HG03565 (cell line): ENCODE measurements around the gene CACNA2D3.

Experiments
- ATAC-seq: cut with Tn5 transposase; IDR thresholded peaks from one replicate; pipeline ENCODE4 v1.9.1; 2021; ENCODE audit warnings: mild to moderate bottlenecking, moderate library complexity; ENCODE audit not compliant: unreplicated experiment

CACNA2D3 gene

DNA sequence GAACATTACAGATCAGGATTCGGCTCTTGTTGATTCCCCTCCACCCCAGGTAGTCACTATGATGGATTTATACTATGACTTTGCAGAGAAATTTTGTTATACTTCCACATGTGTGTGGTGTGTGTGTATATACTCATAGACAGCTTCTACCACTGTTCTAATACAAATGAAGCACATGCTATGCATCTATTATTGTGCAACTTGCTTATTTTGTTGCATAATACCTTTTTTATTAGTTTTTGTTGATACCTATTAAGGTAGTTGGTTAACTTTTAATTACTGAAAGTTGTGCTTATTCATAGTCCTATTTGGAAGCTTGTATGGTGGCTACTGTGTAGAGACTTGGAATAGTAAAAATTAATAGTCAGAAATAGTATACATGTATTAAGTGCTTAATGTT lies 140.6 kb downstream of the CACNA2D3 start:
- no peak for ATAC-seq

DNA sequence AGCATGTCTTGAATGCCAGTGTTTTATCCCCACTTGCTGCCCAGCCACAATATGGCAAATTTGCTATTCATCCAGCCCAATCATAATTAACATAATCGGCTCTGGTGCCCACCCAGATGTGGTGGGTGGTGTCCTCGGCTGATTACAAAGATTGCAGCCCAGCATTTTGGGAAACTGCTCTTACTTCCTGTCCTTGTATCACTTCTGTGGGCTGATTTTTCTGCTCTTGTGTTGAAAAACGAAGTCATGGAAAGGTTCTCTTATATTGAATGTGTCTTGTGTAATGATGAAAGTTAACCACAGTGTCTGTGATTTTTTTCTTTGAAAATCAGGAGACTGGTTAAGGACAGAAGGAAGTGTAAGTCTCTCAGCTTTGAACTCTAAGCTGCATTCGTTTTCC lies 141.7 kb downstream of the CACNA2D3 start:
- ATAC-seq, result no peak

DNA sequence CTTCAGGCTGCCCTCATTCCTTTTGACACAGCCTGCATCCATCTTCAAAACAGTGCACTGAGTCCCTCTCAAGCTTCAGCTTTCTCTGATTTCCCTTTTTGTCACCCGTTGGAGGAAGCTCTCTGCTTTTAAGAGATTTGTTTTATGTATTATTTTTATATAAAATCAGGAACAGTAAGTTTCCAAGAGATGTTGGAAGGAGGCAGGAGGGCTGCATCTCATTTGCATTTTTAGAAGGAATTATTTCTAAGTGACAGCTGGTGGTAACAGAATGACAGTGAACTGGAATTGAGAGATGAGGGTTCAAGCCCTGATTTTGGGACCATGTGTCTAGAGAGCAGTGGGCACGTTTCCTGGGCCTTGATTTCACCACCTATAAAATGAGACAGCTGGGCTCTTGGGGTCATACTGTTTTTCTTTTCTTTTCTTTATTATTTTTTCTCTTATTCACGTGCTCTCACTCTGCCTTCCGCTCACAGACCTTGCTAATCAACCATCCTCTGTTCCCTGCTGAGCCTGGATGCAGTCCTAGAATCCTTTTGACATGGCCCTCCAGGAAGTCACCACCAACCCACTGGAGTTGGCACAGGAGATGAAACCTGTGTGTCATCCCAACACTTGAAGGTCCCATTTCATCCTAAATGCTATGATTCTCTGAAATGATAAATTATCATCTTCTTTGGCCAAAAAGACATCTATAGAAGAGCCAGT lies 148.6 kb downstream of the CACNA2D3 start:
- no peak for ATAC-seq

DNA sequence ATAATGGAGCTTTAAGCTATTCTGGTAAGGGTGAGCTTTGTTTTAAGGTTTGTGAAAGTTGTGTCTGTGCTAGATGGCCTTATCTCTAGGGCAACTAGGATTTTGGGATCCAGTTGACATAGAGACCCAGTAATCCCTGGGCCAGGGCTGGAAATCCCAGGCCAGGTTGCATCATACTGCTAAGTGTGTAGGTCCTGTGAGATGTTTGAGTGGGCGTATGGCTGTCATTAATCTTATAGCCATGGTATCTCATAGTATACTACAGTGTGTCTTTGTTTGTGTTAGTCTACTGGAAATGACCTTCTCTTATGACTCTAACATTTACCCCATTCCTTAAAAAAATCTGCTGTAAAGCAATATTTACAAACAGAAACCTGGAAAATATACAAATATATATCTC lies 151.4 kb downstream of the CACNA2D3 start:
- ATAC-seq, result no peak

DNA sequence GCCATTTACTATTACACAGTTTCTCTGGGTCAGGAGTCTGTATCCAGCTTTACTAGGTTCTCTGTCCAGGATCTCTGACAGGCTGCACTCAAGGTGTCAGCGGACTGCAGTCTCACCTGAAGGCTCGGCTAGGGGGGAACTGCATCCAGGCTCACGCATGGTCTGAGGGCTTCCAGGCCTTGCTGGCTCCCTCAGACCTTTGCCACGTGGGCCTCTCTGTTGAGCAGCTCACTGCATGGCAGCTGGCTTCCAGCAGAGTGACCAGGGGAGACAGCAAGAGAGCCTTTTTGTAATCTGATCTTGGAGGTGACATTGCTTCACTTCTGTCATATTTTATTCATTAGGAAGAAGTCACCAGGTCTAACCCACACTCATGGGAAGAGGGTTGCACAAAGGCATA lies 152.3 kb downstream of the CACNA2D3 start:
- ATAC-seq, result no peak

DNA sequence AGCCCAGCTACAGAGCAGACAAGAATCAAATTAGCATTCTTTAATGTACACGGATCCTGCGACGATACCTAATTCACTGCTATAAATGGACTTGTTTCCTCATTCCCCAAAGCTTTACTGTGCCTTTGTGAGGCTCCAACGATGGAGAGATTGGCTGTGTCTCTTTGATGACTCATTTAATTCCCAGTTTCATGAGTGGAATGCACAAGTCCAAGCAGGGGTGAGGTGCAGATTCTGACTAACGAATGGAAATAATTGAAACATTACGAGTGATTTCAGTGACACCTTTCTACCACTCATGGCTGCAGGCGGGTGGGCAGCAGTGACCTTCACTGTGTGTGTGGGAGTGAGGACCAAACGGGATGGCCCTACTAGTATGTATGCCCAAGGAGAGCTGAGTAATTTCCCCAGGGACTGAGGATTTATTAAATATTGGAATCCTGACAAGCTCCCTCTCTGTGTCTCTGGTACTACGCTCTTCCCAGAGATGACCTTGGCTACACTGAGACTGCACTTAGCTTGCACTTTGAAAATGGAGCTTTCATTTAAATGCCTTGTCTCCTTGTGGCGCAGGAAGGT lies 156.7 kb downstream of the CACNA2D3 start:
- no peak for ATAC-seq

DNA sequence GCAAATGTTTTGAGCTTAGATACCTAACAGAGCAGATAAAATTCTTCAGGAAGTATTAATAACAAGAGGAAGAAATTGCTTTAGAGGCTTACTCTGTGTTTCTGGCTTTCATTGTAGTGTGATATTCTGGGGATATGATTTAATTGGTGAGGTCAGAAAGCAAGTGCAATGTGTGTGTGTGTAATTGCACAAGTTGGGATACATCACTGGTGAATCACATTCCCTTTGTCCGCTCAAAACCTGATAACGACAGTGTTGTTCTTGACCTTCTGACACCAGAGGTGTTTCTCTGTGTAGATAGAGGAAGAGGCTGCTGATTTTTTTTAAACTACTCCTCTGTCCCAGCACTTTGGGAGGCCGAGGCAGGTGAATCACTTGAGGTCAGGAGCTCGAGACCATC lies 161.1 kb downstream of the CACNA2D3 start:
- no peak for ATAC-seq

DNA sequence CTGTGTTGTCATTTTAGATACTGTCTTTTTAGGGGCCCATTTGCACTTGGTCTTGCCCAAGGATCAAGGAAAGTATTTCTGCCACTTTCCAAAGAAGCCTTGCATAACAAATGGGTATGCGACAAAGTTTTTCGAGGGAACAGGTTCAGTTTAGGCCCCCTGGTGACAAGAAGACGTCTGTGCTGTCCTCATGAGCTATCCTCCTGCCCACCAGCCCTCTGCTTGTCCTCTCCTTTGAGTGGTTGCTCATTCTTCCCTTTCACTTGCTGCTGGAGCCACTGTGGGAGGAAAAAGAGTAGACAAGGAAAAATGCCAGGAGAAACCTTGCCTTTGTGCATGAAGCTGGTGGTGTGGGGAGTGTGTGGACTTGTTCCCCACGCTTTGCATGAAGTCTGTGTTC lies 171.9 kb downstream of the CACNA2D3 start:
- no peak for ATAC-seq

DNA sequence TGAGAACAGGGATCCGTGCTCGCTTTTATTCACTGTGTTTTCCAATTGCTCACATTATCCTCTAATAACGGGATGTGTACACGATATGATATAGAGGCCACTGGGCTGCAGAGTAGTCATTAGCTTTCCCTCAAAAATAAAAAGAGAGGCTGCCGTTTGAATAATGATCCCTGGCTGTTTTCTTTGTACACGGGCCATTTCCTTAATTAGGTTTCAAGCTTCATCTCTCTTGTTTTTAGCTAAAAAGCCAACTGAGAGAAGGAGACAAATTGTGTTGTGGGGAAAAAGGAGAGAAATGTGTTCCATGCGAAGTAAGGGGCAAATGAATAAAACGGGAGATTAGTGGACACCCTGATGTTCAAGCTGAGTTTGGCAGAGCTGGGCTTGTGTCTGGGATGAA lies 174.2 kb downstream of the CACNA2D3 start:
- ATAC-seq, result no peak

DNA sequence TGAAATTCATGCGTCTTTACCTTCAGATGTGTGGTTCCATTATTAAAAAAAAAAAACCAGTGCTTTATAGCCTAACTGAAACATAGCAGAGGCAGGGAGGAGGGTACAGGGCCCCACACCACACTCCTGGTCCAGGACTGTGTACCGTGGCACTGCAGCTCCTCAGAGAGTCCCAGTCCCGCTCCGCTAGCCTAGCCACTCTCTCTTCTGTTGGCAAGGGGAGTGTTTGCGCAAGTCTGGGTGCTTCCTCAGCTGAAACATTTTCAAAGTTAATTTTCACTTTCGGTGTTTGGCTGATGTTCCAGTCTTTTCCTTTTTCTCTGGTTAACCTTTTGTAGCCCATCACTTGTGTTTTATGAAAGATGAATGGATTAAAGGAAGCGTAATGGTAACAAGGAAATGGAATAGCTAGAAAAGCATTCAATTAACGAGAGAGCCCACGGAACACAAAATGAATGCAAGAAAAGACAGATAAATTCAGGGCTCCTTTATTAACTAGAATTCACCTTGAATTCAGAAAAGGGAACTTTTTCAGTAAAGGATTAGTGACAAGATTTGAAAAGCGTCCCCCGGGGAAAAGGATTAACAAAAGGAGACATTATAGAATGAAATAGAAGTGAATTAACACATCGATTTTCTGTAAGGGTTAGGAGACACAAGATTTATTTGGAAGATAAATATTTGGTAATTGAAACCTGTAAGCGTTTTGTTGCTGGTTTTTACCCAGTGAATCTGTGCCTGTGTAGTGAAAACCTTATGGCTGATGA lies 177.0 kb downstream of the CACNA2D3 start:
- no peak for ATAC-seq

DNA sequence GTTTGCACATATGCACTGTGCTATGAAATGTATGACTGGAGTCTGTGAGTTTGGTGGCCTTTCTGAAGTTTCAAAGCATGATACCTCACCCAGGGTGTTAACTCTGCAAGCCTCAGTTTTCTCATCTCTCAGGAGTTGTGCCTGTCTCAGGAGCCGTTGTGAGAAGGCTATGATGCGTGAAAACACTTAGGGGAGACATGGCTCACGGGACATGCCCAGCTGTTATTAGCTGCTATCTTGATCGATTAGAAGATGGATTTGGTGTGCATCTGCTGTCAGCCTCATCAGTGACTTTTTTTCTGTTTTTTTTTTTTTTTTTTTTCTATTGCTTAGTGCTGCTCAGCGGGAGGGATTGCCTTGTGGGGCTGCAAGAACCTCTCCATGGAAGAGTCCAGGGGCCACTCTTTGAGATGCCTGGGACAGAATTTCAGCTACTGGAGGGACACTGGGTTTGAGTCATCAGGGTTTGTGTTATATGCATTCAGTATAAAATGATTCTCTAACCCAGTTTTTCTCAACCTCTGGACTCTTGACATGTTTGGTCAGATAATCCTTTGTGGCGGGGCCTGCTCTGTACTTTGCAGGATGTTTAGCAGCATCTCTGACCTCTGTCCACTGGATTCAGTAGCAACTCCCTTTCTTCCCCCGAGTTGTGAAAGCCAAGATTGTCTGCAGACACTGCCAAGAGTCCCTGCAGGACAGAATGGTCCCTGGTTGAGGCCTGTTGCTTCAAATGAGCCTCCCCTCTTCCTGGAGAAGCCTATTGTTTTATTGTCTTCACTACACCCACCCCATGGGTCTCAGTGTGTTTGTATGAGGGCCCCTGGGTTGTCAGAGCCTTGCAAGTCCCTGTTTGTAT lies 181.4 kb downstream of the CACNA2D3 start:
- ATAC-seq, result no peak

DNA sequence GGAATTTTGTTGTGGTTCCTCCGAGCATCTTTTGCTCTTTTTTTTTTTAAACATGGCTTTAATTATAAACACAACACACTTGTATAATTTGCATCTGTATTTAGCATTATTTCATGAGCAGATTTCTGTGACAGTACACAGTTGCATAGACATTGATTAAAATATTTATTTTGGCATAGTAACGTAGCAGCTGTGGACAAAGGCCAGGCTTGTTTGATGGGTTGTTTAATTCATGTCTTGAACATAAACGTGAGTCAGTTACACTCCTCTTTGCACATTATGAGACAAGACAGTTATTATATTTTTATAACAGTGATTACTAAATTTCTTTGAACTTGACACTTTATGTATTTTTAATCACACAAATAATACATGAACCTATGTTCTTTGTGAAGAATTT lies 182.5 kb downstream of the CACNA2D3 start:
- no peak for ATAC-seq

DNA sequence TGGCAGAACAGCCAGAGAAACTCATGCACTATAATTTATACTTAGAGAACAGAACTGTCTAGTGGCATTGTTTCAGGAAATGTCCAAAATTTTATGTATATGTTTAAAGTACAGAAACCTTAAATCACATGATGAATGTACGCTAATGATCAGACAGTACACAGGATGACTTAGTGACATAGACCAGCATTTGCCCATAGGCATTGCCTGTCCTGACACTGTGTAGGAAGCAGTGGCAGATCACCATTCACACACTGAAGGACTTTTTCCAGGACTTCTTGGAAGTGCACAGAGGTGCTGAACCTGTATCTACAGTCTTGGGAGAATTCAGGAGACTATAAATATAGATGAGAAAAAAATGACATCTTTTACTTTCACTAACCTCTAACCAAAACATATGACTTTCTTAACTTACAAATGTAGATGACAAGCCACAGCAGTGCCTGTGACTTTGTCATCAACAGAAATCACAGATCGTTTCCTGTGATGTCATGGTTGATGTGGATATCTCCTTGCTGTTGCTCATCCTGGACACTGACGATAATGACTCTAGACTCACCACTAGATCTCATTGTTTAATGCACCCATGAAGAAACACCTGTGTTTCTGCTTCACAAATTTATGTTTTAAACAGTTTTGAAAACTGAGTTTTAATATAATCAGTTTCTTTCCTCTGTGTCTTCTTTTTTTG lies 183.2 kb downstream of the CACNA2D3 start:
- no peak for ATAC-seq

DNA sequence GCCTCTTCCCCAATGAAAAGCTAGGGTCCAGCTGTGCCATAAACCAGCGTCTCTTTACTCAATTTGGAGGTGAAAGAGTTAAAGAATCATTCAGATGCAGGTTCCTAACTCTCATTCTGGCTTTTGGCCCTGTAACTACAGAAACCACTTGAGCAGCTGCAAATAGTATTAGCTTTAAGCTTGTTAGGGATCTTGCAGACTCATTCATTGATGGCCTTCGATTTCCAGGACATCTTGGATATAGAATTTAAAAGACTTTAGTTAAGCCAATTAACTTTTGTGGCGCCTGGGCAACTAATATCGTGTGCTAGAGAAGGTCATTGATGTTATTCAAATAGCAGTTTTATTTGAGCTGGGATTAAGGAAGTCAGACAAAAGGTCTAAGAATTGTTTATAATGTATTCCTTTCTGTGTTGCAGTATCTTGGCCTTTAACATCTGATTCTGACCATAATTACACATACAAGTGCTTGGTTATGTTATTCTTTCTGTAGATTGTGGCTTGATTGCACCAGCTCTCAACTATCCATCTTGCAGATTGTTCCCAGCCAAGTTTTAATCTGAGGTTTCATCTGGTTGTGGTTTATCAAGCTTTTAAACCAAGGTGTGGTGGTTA lies 185.3 kb downstream of the CACNA2D3 start:
- no peak for ATAC-seq

DNA sequence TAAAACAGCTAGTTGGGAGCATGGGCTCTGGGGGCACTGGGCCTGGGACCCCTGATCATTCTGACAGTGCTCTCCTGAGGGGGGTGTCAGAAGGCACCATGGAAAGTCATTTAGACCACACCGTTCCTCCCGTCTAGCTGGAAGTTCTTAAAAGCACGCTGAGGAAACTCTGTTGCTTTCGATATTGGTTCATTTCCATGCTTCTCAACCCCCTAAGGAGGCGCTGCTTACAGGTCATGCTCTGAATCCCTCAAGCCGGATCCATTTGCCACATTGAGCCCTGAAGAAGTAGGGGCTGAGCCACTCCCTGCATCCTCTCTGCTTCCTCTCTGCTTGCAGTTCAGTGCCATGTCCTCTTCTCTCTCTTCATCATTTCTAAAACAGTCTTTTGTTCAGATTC lies 187.2 kb downstream of the CACNA2D3 start:
- ATAC-seq, result no peak

DNA sequence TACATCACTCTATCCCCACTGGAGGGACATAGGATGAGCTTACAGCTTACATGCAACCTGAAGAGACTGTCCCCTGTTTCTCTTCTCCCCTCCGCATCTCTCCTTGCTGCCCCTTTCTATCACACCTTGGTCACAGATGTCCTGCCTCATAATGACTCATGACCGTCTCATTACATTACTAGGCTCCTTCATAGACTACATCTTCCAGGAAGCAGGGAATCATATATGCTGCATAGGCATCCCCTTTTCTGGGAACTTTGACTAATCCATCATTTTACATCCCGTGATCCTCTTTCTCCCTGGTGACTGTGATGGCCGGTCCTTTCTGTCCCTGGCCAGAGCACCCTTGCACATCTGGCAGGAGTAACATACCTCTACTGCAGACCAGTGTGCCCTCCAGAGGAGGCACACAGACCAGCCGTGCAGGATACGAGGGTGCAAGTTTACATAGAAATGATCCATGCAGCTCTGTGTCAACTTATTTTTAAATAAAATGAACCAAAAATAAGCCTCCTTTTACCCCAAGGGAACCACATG lies 188.9 kb downstream of the CACNA2D3 start:
- ATAC-seq, result no peak

DNA sequence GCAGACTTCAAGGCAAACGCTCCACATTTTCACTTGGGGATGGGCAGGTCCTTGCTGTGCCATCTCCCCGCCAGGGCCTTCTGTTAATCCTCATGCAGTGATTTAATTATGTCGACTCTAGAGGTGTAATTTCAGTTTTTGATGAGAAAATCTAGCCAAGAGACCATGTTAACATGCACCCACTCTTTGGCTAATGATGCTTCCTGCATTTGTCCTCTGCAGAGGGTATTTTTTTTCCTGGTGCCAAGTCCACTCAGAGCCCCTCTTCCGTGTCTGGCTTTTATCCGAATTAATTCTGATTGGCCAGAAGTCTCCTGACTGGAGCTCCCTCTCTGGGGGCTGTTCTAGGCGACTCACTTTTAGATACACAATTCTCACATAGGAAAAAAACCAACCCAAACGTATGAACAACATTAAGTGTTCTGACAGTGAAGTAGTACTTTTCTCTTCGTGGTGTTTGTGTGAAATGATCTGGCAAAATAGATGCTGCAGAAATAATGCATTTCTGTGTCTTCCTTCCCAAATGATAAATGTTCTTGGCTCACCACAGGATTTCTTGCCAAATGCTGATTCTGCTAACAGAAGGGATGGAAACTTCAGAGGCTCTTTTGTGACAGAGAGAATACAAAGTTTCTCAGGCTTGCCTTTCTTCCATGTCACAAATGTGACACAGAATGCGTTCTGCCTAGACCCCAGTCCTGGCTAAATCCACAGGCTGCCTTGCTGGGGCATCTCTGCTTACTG lies 190.0 kb downstream of the CACNA2D3 start:
- no peak for ATAC-seq

DNA sequence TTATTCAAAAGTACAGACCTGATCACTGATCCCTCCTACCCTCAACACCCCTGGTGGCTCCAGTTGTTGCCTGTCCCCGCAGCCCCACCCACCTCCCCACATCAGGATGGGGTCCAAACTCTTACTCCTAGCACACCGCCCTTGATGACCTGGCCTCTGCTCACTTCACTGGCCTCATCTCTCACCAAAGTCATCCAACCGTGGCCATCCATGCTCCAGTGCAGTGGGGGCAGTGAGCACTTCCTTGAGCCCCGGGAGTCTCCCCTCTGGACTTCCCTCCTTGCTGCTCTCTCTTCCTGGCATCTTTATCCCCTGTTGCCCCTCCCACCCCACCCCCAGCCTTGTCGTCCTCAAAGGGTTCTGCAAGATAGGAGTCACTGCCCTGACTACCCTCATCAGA lies 191.1 kb downstream of the CACNA2D3 start:
- ATAC-seq, result no peak

DNA sequence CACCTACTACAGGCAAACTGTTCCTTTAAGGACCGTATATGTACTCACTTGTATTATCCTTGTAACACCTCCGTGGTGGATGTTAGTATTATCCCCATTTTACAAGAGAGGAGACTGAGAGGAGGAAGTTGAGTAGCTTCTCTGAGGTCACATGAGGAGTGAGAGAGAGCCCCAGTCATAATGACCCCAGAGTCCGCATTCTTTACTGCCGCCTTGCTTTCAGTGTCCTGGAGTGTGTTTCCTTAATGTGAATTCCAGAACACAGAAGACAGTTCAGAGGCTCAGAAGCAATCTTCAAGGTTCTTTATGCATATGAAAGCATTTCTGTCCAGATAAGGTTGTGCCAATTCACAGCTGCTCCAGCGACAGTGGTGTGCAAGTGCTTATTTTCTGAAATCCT lies 199.2 kb downstream of the CACNA2D3 start:
- ATAC-seq, result no peak
